HEK293 (cell line): ENCODE data around the gene PPP1R14C.

Source experiments
- CTCF ChIP-seq: fragments of 450-650 bp; formaldehyde crosslinking; IDR thresholded peaks from 2 replicates; pipeline ENCODE4 v1.5.1; 2016; ENCODE audit warnings: missing biosample characterization, missing genetic modification characterization
- TCF7L2 ChIP-seq: IDR thresholded peaks from 2 replicates; pipeline ENCODE4 v1.6.1; 2011; ENCODE audit warnings: low read depth, mild to moderate bottlenecking, inconsistent platforms, low read length, moderate library complexity, borderline replicate concordance
- ZNF175 ChIP-seq: fragments of 450-650 bp; formaldehyde crosslinking; IDR thresholded peaks from 2 replicates; pipeline ENCODE4 v1.5.1; 2016; ENCODE audit warnings: missing biosample characterization, missing genetic modification characterization
- ZNF184 ChIP-seq: fragments of 450-650 bp; IDR thresholded peaks from 2 replicates; pipeline ENCODE4 v1.5.1; 2018; ENCODE audit warnings: missing biosample characterization, mild to moderate bottlenecking, missing genetic modification characterization

GRCh38 chr6:150266309-150266708, 123.5 kb downstream of the PPP1R14C start:
- TF ChIP-seq ZNF184: no peak
- no peak for TF ChIP-seq ZNF175
- TF ChIP-seq CTCF (tag by site-specific recombination): no peak
- no peak for TF ChIP-seq TCF7L2
